Muscle layer of colon (tissue), 2 donors: ENCODE measurements around the gene PTGIS.

Source experiments
- H3K27ac ChIP-seq: one replicate; pipeline ENCODE4 v1.7.0; 2013; ENCODE audit warnings: low read depth, mild to moderate bottlenecking, low read length, moderate library complexity
- H3K27me3 ChIP-seq, 2 donors: one replicate each; pipeline ENCODE4 v1.7.0; 2013; ENCODE audit warnings: low read length in 2 of 2, mild to moderate bottlenecking in 2 of 2; ENCODE audit not compliant: insufficient read depth in 2 of 2, control insufficient read depth in 1 of 2
- H3K36me3 ChIP-seq: one replicate; pipeline ENCODE4 v1.7.0; 2013; ENCODE audit warnings: mild to moderate bottlenecking, low read length; ENCODE audit not compliant: insufficient read depth
- H3K4me1 ChIP-seq: one replicate; pipeline ENCODE4 v1.7.0; 2013; ENCODE audit warnings: mild to moderate bottlenecking, low read length; ENCODE audit not compliant: insufficient read depth
- H3K4me3 ChIP-seq, 2 donors: one replicate each; pipeline ENCODE4 v1.7.0; 2013; ENCODE audit warnings: low read length in 2 of 2, low read depth in 1 of 2, mild to moderate bottlenecking in 1 of 2, moderate library complexity in 1 of 2
- H3K9ac ChIP-seq: one replicate; pipeline ENCODE4 v1.7.0; 2013; ENCODE audit warnings: low read length
- H3K9me3 ChIP-seq: one replicate; pipeline ENCODE4 v1.7.0; 2013; ENCODE audit warnings: mild to moderate bottlenecking, low read length
- donor health status: abdominal sarcoma.
- donor health status: Adenocarcinoma of cecum.

Gene PTGIS

GRCh38 chr20:49544535-49544934 is 23.4 kb downstream of the PTGIS start:
- H3K4me1 ChIP-seq, result no peaks in the 10 kb centered on the region
- no peaks in the 10 kb centered on the region for H3K9me3 ChIP-seq
- H3K36me3 ChIP-seq, result peaks cover 45% of the 10 kb centered on the region
- H3K9ac ChIP-seq, result no peak overlapping the region
- H3K4me3 ChIP-seq, result no peak overlapping the region
- no peaks in the 10 kb centered on the region for H3K27me3 ChIP-seq
- H3K27ac ChIP-seq, result no peak overlapping the region

DNA sequence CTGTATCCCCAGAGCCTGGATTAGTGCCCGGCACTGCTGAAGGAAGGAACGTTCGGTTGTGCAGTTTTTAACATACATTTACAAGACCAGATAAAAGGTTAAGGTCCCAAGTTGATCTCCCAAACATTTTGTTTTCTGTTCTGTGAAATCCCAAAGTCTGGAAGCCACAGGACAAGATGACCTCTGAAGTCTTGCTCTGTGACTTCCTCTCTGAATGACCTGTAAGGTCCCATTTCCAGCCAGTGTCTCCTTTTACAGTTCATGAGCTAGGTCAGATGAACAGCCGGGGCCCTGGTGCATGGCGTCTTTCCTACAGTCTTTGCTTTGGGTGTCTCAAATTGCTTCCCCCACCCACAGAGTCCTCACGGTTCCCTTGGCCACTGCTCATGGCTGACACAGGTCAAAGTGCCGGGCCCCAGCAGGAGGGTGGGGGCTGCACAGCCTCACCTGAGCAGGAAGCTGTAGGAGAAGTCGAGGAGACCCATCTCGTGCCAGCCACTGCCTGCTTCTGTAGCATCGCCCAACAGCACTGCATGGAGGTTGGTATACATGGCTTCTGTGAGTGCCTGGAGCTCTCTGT is 24.0 kb downstream of the PTGIS start:
- Histone ChIP-seq H3K27me3 (no peaks in the 10 kb centered on the region), H3K4me3 (no peak overlapping the region), H3K9me3 (no peaks in the 10 kb centered on the region), H3K4me1 (no peaks in the 10 kb centered on the region), H3K27ac (no peak overlapping the region), H3K9ac (no peak overlapping the region), H3K36me3 (peaks cover 41% of the 10 kb centered on the region)

DNA sequence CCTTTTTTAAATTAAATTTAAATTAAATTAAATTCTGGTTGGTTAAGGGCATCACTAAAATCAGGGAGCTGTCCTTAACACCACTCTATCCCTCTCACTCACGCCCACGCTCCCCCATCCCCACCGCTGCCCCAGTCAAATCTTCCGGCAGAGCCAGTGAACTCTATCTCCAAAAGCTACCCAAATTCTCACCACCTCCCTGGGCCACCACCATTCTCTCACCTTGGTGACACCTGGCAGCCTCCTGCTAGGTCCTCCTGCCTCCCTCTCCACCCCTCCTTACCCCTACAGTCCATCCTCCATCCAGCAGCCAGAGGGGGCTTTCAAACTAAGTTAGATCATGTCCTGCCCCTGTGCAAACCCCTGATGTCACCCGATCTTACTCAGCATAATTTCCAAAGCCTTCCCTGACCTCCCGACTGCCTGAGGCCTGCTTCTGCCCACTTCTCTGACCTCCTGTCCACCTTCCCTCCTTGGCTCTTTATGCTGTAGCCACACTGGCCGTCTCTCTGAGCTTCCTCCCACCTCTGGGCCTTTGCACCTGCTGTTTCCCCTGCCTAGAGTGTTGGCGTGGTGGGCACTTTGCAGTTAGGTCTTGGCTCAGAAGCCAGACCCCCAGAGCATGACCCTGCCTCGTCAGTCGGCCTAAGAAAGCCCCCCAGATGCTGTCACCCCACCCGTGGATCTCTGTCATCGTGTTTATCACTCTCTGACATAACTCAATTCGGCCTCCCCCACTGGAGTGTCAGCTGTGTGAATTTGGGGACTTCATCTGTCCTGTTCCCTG is 24.7 kb downstream of the PTGIS start:
- no peak overlapping the region for H3K27ac ChIP-seq
- H3K9me3 ChIP-seq, result no peaks in the 10 kb centered on the region
- H3K4me3 ChIP-seq, result no peak overlapping the region
- H3K27me3 ChIP-seq, result no peaks in the 10 kb centered on the region
- H3K9ac ChIP-seq, result no peak overlapping the region
- peaks cover 34% of the 10 kb centered on the region for H3K36me3 ChIP-seq
- H3K4me1 ChIP-seq, result no peaks in the 10 kb centered on the region

DNA sequence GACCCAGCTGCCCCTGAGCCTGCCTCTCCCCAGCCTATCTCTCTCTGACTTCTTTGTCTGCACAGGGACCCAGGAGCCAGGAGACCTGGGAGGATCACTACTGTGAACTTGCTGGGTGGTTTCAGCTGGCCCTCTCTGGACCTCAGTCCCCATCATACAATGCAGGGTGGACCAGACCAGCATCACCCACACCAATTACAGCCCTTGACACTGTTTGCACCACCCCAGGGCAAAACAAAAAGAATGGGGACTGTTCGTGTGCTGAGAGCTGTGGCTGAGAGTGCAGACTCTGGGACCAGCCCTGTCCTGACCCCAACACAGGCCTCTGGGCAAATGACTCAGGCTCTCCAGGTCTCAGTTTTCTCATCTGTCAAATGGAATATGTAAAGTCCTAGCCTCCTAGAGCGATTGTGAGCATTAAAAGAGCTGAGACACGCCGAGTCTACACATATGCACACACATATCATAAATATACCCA is 25.4 kb downstream of the PTGIS start:
- H3K36me3 ChIP-seq, result peaks cover 33% of the 10 kb centered on the region
- H3K4me3 ChIP-seq, result no peak overlapping the region
- H3K27ac ChIP-seq, result no peak overlapping the region
- H3K27me3 ChIP-seq, result no peaks in the 10 kb centered on the region
- H3K9me3 ChIP-seq, result no peaks in the 10 kb centered on the region
- H3K9ac ChIP-seq, result no peak overlapping the region
- H3K4me1 ChIP-seq, result no peaks in the 10 kb centered on the region

DNA sequence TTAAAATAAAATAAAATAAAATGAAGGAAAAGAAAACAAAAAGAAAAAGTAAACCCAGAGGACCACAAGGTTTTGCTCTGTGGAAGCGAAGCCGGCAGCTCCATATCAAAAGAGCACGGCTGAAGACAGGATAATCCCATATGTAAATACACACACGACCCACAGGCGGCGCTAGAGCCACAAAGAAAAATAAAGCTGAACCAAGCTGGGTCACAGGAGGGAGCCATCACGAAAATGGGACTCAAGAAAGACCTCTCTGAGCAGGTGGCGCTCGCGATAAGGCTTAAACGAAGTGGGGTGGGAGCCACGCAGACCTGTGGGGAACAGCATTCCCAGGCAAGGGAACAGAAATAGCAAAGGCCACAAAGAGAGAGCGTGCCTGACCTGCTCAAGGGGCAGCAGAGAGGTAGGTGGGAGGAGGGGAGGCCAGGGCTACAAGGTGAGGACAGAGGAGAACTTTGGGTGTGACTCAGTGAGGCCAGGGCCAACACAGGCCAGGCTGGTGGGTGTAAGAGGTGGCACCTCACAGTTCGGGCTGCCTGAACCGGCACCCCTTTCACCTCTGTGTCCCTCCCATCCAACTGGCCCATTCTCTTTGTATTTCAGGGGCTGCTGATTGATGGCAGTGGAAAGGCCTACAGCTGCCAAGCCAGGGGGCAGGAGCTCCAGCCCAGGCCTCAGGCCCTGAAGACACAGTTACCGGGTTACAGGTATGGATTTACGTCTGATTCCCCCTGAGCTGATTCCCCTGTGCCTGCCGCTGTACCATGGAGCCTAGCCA is 26.0 kb downstream of the PTGIS start:
- peaks cover 33% of the 10 kb centered on the region for H3K36me3 ChIP-seq
- no peak overlapping the region for H3K4me3 ChIP-seq
- no peaks in the 10 kb centered on the region for H3K27me3 ChIP-seq
- H3K27ac ChIP-seq, result no peak overlapping the region
- no peaks in the 10 kb centered on the region for H3K4me1 ChIP-seq
- H3K9ac ChIP-seq, result no peak overlapping the region
- no peaks in the 10 kb centered on the region for H3K9me3 ChIP-seq

DNA sequence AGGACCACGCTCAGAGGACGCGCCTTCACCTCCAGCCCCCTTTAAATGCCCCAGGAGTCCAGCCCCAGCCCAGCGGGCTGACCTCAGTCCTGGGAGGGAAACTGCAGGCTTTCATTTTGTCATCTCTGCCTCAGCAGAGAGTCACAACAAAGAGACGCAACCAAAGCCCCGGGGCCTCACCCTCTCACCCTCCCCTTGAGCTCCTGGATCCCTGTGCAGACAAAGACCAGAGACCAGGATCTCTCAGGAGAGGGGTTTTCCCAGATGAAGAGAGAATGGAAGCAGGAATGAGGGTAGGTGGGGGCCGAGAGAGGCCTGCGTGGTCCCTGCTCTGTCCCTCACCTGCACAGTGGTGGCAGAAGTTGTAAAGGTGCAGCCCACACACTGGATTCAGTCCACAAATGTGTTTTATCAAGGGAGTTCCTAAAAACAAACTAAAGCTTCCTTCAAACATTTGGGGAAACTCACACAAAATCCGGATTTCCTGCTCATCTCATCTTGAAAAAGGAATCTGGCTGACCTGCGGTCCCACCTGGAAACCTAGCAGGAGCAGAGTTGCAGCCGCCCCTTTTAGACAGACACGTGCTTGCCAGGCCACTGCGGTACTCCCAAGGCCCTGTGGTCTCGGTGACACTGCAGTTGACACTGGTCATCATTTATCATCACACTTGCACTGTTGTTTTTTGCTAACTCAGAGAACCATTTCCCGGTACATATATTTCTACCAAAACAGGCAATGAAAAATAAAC is 27.1 kb downstream of the PTGIS start:
- Histone ChIP-seq H3K4me1 (no peaks in the 10 kb centered on the region), H3K36me3 (peaks cover 26% of the 10 kb centered on the region), H3K27ac (no peak overlapping the region), H3K4me3 (no peak overlapping the region), H3K9ac (no peak overlapping the region), H3K27me3 (no peaks in the 10 kb centered on the region), H3K9me3 (no peaks in the 10 kb centered on the region)

- no peaks in the 10 kb centered on the region for H3K4me1 ChIP-seq
- H3K36me3 ChIP-seq, result peaks cover 21% of the 10 kb centered on the region
- no peak overlapping the region for H3K9ac ChIP-seq
- H3K27me3 ChIP-seq, result no peaks in the 10 kb centered on the region
- no peak overlapping the region for H3K4me3 ChIP-seq
- no peak overlapping the region for H3K27ac ChIP-seq
- no peaks in the 10 kb centered on the region for H3K9me3 ChIP-seq
Observed at GRCh38 chr20:49540232-49540620, 27.7 kb downstream of the PTGIS start.

GRCh38 chr20:49539481-49540231 is 28.3 kb downstream of the PTGIS start:
- no peak overlapping the region for H3K9ac ChIP-seq
- no peak overlapping the region for H3K27ac ChIP-seq

DNA sequence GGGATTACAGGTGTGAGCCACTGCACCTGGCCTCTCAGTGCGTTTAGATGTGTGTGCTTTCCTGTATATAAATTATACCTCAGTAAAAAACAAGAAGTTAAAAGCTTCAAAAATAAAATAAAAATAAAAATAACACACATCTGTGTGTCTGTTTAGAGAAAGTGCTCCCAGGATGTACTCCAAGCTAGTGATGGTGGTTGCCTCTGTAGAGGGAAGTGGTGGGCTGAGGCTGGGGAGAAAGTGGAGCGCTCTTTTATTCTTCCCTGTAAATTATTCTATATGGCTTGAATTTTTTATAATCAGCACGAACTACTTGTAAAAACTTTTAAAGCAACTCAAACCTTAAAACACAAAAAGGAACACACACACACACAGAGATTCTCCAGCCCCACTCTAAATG is 29.0 kb downstream of the PTGIS start:
- no peak overlapping the region for H3K27ac ChIP-seq
- no peaks in the 10 kb centered on the region for H3K4me1 ChIP-seq
- H3K27me3 ChIP-seq, result no peaks in the 10 kb centered on the region
- no peak overlapping the region for H3K4me3 ChIP-seq
- H3K9ac ChIP-seq, result no peak overlapping the region
- no peaks in the 10 kb centered on the region for H3K9me3 ChIP-seq
- peaks cover 14% of the 10 kb centered on the region for H3K36me3 ChIP-seq

More at GRCh38 chr20:49539481-49540231, 28.3 kb downstream of the PTGIS start:
- no peaks in the 10 kb centered on the region for H3K27me3 ChIP-seq
- H3K4me1 ChIP-seq, result no peaks in the 10 kb centered on the region
- no peaks in the 10 kb centered on the region for H3K9me3 ChIP-seq
- H3K4me3 ChIP-seq, result no peak overlapping the region
- peaks cover 19% of the 10 kb centered on the region for H3K36me3 ChIP-seq

GRCh38 chr20:49534255-49534712 is 33.7 kb downstream of the PTGIS start:
- H3K4me3 ChIP-seq, result no peak overlapping the region
- no peaks in the 10 kb centered on the region for H3K9me3 ChIP-seq
- no peaks in the 10 kb centered on the region for H3K4me1 ChIP-seq
- no peaks in the 10 kb centered on the region for H3K36me3 ChIP-seq
- H3K9ac ChIP-seq, result no peak overlapping the region
- no peaks in the 10 kb centered on the region for H3K27me3 ChIP-seq
- no peak overlapping the region for H3K27ac ChIP-seq
